ENCODE data around the gene U2AF1.
"Not testable (repeated sequence)": the region's sequence is repeated elsewhere in the genome, so short reads cannot be mapped to it uniquely, and the experiment has no call there.

Gene U2AF1

GRCh38 chr21:43082587-43083300 is 24.6 kb downstream of the U2AF1 start:
- not testable (repeated sequence) for DNase-seq (ENCODE audit: low read depth in 2 of 2, low spot score in 1 of 2)

- DNase-seq (ENCODE audit: low read depth in 2 of 2, low spot score in 1 of 2), result not testable (repeated sequence)
These were observed 30.7 kb downstream of the U2AF1 start for GRCh38 chr21:43076643-43077042.

GRCh38 chr21:43076023-43076637 is 31.2 kb downstream of the U2AF1 start:
- not testable (repeated sequence) for DNase-seq (ENCODE audit: low read depth in 2 of 2, low spot score in 1 of 2)

- DNase-seq (ENCODE audit: low read depth in 2 of 2, low spot score in 1 of 2), result not testable (repeated sequence)
These were observed 32.0 kb downstream of the U2AF1 start, which contains the start of gene CBS for GRCh38 chr21:43075170-43076022. Gene CBS, minus strand, starts transcription at chr21:43075835. Its CDS starts 3,642 bp downstream, at chr21:43072193.

GRCh38 chr21:43074401-43075169 is 32.8 kb downstream of the U2AF1 start:
- not testable (repeated sequence) for DNase-seq (ENCODE audit: low read depth in 2 of 2, low spot score in 1 of 2)

- DNase-seq (ENCODE audit: low read depth in 2 of 2, low spot score in 1 of 2), result not testable (repeated sequence)
These were observed 34.6 kb downstream of the U2AF1 start for GRCh38 chr21:43072742-43073141.

- DNase-seq (ENCODE audit: low read depth in 2 of 2, low spot score in 1 of 2), result not testable (repeated sequence)
These were observed 37.7 kb downstream of the U2AF1 start for GRCh38 chr21:43069682-43070081.

- not testable (repeated sequence) for DNase-seq (ENCODE audit: low read depth in 2 of 2, low spot score in 1 of 2)
These were observed 39.3 kb downstream of the U2AF1 start for GRCh38 chr21:43068065-43068464.

GRCh38 chr21:43066690-43067089 is 40.7 kb downstream of the U2AF1 start:
- not testable (repeated sequence) for DNase-seq (ENCODE audit: low read depth in 2 of 2, low spot score in 1 of 2)

GRCh38 chr21:43065991-43066390 is 41.4 kb downstream of the U2AF1 start:
- not testable (repeated sequence) for DNase-seq (ENCODE audit: low read depth in 2 of 2, low spot score in 1 of 2)

- not testable (repeated sequence) for DNase-seq (ENCODE audit: low read depth in 2 of 2, low spot score in 1 of 2)
These were observed 43.0 kb downstream of the U2AF1 start for GRCh38 chr21:43064265-43064917.

GRCh38 chr21:43062955-43063664 is 44.3 kb downstream of the U2AF1 start:
- DNase-seq (ENCODE audit: low read depth in 2 of 2, low spot score in 1 of 2), result not testable (repeated sequence)

GRCh38 chr21:43053112-43053511 is 54.3 kb downstream of the U2AF1 start:
- not testable (repeated sequence) for DNase-seq (ENCODE audit: low read depth in 2 of 2, low spot score in 1 of 2)

- not testable (repeated sequence) for DNase-seq (ENCODE audit: low read depth in 2 of 2, low spot score in 1 of 2)
These were observed 61.2 kb downstream of the U2AF1 start for GRCh38 chr21:43045876-43046821.

GRCh38 chr21:43045165-43045875 is 62.0 kb downstream of the U2AF1 start:
- DNase-seq (ENCODE audit: low read depth in 2 of 2, low spot score in 1 of 2), result not testable (repeated sequence)

GRCh38 chr21:43044547-43044946 is 62.8 kb downstream of the U2AF1 start:
- not testable (repeated sequence) for DNase-seq (ENCODE audit: low read depth in 2 of 2, low spot score in 1 of 2)

- not testable (repeated sequence) for DNase-seq (ENCODE audit: low read depth in 2 of 2, low spot score in 1 of 2)
These were observed 64.1 kb downstream of the U2AF1 start for GRCh38 chr21:43043291-43043690.
